Fibroblast of villous mesenchyme (primary cell): Measurements from ENCODE around the gene SNCAIP. TPM values are rescaled to one million over a fixed set of nuclear protein-coding genes. Genes with fewer than 3 reads are reported as not detected.

Source experiments
- DNase-seq: peaks from one replicate; pipeline ENCODE4 v3.0.0-alpha.2; 2010; ENCODE audit warnings: low read depth
- H3K4me3 ChIP-seq: 2 replicates; pipeline ENCODE4 v1.5.1; 2011; ENCODE audit warnings: low read depth, mild to moderate bottlenecking, low read length
- total RNA-seq: library from RNA; depleted of rRNA; stranded (reverse); fragments of >200 nt; gene quantifications from 2 replicates; pipeline ENCODE4 v1.2.3, GENCODE V29; 2012
- TF ChIP-seq, protein P1 (sequence below): IDR thresholded peaks from 2 replicates; pipeline ENCODE4 v1.5.1; 2012; ENCODE audit warnings: low read depth, mild to moderate bottlenecking, low read length; ENCODE audit not compliant: insufficient read depth

The SNCAIP gene
- total RNA-seq, 1 donor: 19.0 TPM

DNA sequence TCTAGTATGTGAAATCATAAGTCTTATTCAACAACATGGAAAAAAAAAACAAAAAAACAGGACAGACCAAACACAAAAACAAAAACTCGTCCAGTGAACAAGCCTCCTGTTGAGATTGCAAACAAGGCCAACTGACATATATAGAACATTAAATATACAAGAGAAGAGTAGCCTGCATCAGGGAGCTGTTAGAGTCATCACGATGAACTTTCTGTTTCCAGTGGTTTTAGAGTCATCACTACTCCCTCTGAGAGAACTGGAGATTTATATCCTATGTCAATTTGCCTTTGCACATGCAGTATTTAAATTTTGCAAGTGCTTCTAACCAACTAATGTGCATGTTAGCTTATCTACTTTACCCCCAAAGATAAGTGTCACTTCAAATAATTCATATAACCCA, 9.9 kb downstream of the SNCAIP start:
- H3K4me3 ChIP-seq: no peak overlapping the region
- no peak for DNase-seq
- TF ChIP-seq, protein P1, sequence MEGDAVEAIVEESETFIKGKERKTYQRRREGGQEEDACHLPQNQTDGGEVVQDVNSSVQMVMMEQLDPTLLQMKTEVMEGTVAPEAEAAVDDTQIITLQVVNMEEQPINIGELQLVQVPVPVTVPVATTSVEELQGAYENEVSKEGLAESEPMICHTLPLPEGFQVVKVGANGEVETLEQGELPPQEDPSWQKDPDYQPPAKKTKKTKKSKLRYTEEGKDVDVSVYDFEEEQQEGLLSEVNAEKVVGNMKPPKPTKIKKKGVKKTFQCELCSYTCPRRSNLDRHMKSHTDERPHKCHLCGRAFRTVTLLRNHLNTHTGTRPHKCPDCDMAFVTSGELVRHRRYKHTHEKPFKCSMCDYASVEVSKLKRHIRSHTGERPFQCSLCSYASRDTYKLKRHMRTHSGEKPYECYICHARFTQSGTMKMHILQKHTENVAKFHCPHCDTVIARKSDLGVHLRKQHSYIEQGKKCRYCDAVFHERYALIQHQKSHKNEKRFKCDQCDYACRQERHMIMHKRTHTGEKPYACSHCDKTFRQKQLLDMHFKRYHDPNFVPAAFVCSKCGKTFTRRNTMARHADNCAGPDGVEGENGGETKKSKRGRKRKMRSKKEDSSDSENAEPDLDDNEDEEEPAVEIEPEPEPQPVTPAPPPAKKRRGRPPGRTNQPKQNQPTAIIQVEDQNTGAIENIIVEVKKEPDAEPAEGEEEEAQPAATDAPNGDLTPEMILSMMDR: no peak

DNA sequence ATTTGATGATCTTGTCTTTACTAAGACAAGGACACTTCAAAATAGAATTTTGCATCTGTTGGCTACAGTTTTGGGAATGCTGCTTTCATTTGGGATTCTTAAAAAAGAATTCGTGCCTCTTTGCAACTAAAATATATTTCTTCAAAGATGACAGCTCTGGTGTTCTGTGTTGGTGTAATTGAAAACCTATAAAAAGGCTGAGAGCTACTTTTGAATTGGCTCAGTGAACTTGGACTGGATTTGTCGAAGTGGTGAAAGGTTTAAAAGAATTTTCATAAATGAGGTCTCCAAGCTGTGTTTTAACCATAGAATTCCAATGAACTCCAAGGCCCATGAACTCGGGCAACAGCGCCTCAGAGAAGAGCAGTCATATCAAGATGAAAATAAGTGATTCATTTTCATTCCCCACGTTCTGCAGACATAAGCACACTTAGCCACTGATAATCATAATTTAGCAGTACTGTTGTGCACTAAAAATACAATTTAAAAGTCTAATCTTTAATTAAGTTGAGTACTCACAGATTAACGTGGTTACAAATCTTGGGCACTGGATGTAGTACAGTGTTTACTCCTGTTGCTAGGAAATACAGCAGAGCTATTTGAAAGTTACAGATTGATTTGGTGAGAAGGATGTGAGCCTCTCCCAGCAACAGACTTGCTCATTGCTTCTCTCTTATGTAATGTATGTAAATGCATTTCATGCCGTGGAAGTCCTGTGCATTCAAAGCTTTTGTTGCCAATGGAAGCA, 10.9 kb downstream of the SNCAIP start:
- DNase-seq: no peak
- TF ChIP-seq, protein P1: no peak
- H3K4me3 ChIP-seq: no peak overlapping the region

DNA sequence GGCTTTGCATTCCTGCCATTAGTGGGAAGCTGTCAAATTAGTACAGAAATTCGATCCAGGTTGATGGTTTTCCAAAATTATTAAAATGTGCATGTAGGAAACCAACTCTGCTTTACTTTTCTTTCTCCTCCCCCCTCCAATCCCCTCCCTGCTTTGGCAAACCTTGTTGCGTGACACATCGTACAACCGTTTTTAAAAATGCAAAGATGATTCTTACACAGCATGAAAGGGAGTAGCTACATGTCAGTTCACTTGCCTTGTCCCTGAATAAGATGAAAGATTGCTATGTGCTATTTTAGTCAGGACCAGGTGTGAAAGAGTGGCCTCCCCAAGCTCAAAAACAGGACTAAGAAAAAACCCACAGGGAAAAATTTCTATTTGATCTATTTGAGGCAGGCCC, 11.7 kb downstream of the SNCAIP start:
- TF ChIP-seq, protein P1: no peak
- H3K4me3 ChIP-seq: no peak overlapping the region
- no peak for DNase-seq

DNA sequence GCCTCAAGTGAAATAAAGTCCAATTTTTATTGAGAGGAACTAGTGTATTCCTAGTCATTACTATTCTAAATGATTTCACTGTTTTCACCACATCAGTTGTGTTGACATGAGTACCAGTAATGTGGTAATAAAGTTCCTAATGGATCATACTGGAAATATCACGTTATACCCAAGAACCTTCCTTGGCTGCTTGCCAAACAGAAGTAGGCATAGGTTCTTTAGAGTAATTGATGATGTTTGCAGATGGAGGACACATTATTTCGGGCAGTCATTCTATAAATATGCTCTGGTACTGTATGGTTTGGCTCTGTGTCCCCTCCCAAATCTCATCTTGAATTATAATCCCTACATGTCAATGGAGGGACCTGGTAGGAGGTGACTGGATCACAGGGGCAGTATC, 15.1 kb downstream of the SNCAIP start:
- no peak for DNase-seq
- H3K4me3 ChIP-seq: no peak overlapping the region
- TF ChIP-seq, protein P1: no peak

DNA sequence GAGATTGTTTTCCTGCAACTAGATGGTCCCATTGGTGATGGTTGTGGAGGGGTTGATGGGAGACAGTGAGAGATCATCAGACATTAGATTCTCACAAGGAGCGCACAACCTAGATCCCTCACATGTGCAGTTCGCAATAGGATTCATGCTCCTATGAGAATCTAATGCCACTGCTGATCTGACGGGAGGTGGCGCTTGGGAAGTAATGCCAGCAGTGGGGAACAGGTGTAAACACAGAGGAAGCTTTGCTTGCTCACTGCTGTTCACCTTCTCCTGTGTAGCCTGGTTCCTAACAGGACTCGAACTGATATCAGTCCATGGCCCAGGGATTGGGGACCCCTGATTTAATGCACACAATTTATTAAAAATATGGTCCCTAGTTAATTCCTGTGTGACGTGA, 18.8 kb downstream of the SNCAIP start:
- TF ChIP-seq, protein P1: no peak
- H3K4me3 ChIP-seq: no peak overlapping the region

DNA sequence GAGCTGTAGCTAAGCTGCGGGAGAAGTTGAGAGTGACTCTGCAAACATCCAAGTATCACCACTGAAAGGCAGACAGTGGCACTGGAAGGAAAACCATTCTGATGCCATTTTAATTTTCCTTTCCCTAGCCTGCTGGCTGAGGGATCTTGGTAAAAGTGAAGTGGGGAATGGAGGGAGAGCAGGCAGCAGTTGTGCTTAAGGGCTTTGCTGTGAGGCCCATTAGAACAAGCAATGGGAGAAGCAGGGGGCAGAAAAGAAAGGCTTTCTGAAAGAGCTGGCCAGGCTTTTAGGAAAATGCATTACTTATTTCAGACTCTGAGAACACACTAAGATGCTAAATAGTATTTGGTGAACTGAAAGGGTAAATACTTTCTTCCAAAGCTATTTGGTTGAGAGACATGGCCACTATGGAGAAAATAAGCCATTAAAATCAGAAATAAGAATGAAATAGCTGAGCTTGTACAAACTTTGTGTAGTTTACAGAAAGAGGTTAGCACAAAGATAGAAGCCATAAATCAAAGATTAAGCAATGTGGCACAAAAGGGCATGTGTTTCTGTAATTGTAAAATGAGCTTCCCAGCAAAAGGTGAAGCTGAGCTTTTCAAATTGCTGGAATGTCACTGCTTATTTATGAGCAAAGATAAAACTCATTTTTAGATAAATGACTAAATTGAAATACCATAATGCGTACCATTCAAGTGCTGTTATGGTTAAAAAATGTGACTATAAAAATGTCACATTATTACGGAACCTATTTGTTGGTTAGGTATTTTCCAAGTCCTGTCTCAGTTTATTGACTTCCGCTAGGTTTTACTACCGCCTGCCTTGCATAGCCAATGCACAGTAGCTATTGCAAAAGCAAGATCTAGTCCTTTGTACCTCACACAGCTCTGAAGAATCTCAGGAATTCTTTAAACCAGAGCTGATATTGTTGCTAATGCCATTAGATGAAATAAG, 20.8 kb downstream of the SNCAIP start:
- TF ChIP-seq, protein P1: no peak

More for the DNA sequence above, 18.8 kb downstream of the SNCAIP start:
- DNase-seq: no peak

More for the DNA sequence above, 20.8 kb downstream of the SNCAIP start:
- H3K4me3 ChIP-seq: no peak overlapping the region
- peak; percentile 88 for DNase-seq
